NCI-H510A (cell line): ENCODE data around the gene P3H2.

Experiments
- DNase-seq: peaks from one replicate; lab custom pipeline; 2025; lab: John Stamatoyannopoulos, UW

The P3H2 gene

DNA sequence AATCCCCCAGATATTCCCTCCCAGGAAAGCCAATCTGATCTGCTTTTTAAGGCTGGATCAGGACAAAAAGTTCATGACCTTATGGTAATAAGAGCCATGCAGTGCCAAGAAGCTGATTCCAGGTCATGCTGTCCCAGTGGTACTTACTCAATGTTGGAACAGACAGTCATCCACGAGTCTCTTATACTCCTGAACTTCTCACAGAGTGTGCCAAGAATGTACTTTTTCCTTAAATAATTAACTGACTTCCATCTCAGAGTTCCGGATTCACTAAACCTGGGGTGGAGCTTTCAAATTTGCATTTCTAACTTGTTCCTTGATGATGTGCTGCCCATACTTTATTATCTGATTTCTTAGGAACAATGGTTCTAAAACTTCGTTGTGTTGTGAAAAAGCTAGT is 3.4 kb upstream of the P3H2 start:
- no peak for DNase-seq

DNA sequence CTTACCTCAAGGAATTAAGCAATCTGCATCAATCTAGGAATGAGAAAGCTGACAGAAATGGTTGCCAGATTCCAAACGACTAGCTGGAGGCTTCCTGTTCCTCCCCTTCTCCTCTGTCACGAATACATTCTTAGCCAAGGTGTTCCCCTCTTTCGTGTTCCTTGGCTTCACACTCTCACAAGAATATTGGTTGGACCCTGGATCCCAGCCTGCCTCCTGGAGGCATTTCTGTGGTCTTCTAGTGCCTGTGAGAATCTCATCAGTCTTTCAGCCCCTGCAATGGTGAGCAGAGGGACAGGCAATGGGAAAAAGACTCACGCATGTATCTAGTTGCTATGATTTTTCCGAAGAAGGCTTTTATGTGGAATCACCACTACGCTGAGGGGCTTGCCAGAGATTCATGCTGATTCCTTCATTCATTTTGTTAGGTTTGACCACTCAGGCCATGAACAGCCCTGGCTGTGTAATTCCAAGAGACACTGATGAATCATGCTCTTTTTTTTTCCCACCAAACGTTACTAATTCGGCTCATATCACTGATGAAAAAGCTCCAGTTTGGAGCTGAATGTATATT is 1.6 kb upstream of the P3H2 start:
- DNase-seq, result no peak

DNA sequence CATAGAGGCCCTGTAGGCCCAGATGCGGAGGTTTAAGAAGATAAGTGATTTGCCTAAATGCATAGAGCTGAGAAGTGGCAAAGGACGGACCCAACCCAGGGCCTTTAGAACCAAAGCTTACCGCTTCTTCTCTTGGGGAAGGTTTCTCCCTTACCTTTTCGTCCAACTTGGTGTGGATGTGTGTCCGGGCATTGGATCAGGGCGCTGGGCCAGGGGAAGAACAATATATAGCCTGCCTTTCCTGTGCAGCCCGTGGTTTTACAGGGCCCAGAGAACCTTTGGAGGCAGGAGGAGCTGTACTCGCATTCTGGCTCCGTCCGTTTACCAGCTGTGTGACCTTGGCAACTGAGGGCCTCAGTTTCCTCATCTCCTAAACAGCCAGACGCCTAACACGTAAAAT is 686 bp upstream of the P3H2 start:
- DNase-seq, result no peak

DNA sequence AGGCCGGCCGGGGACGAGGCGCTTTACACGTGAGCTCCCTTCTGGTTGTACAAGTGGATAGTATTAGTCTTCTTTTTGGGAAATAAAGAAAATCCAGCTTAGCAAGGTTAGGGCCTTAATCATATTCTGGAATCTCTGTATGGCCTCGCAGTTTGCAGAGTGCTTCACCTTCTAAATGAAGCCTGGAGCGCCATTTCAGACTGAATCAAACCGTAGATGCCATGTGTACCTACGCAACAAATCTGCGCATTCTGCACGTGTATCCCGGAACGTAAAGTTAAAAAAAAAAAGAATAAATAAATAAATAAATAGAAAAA is 322 bp upstream of the P3H2 start:
- no peak for DNase-seq

DNA sequence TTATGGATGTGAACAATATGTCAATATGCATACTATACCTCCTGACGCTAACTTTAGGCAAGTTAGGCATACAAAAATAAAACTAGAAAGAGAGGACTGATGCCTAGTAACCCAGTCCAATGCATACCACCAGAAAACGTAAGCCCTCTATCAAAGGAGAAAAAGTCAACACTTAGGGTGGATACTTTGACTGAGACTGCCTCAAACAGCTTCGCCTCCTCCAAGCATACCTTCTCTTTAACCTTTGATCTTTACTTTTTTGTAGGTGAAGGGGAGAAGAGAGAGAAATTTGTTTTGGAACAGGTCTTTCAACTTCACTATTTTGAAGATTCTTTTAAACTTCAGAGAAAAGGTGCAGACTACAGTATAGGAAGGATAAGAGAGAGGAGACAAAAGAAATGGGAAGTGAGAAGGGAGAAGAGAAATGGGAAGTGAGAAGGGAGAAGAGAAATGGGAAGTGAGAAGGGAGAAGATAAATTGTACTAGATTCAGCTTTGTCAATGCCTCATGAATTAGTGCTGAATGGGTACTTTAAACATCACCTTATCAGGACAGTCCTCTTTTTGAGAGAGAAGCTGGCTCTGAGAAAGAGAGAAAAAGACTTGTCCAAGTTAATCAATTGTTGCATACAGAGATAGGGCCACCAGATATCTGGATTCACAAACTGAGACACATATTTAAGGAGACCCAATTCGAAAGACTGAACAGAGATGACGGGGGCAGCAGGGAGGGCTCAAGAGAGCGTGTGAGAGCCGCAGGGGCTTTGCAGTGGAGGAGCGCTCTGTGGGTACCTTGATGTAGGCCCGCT is 1.0 kb downstream of the P3H2 start:
- no peak for DNase-seq

DNA sequence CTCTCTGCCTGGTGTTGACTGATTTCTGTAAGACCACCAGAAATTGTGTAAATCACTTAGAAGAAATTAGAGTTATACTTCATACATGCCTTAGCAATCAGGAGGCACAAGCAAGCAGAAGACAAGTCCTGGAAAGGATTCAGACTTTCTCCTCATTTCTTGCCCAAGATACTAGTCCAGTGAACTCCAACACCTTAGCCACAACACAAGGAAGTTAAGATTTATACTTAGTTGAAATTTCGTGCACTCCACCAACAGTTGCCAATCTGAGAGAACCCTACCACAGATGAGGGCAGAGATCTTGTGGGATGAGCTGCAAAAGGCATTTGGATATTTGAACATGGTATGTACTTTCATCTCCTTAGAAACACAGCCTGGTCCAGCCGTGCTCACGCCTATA is 2.3 kb downstream of the P3H2 start:
- DNase-seq, result no peak

DNA sequence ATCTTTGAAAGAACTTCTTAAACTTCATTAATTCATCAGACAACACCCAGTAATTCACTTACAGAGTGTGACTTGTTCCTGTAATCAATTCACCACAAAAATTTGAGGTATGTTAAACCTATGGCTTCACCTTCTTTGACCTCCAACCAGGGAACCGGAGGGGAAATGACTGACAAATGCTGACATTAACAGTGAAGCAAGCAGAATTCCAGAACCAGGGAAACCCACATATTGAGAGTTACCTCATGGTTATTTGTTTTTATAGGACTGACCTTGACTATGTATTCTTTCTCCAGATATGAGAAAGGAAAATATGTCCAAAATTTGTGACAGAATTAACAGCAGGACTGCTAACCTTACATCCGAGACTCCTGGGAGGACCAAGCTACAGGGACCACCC is 2.7 kb downstream of the P3H2 start:
- DNase-seq, result no peak

DNA sequence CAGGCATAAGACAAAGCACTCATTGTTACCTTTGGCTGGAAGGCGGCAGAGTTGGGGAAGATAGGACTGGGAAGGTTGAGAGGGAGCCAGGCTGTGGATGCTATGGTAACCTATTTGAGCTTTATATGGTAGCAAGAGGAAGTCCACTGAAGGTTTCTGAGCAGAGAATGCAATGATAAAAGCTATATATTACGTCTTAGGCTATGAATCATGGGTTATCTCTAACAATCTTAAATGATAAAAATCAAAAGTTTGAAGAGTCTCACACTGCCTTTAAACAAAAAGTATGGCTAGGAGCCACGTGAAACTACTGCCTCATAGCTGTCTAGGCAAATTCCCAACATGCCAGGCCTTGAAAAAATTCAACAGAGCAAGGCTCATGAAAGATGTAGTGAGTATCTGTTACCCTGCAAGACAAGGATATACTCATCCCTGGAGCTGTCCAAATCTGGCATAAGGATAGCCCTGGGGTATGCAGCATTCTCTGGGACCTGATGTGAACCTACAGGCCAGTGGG is 4.1 kb downstream of the P3H2 start:
- no peak for DNase-seq

DNA sequence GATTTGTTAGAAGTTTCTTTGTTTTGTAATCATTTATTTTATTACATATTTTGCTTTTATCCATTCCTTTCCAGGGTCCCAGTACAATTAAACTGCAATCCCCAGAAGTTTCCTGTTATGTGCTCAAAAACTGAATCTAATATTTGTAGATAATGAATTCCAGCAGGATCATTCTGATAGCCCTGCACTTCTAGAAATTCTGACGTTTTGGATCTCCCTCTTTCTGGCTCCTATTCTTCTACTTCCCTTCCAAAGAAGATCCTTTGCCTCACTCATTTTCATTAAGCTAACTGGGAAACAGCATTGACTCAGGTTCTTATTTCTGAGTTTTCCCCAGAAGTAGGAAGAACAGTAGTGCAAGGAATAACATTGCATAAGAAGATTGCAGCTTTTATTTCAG is 9.9 kb downstream of the P3H2 start:
- DNase-seq, result no peak

DNA sequence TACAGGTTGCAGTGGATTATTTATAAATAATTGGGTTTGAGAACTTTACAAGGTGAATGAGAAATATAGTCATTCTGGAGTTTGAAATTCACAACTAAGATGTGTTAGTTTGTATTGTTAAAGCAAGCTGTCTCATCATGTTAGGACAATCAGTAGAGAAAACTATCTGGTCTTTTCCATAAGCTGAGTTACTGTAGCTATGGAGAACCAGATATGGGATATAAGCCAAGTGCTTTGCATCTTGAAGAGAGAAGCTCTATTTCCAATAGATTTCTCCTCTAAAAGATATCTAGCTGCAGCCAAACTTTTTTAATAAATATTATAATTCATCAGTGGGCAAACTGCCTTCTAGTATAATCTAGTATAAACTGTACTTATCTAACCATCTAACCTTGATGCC is 11.3 kb downstream of the P3H2 start:
- DNase-seq, result no peak

DNA sequence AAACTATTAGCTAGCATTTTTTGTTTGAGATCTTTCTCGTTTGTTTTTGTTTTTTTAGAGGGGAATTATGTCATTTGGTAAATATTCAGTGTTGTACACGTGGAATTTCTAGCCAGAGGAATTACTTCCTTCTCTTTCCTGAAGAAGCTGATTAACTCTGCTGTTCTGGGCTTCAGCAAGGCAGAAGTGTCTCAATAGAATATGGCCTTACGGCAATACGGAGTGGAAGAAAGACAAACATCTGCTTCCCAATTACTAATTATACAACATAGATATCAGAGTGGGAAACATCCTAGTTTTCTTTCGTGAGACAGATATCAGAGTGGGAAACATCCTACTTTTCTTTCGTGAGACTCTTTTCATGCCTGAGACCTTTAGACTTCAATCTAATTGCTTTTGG is 11.9 kb downstream of the P3H2 start:
- no peak for DNase-seq

DNA sequence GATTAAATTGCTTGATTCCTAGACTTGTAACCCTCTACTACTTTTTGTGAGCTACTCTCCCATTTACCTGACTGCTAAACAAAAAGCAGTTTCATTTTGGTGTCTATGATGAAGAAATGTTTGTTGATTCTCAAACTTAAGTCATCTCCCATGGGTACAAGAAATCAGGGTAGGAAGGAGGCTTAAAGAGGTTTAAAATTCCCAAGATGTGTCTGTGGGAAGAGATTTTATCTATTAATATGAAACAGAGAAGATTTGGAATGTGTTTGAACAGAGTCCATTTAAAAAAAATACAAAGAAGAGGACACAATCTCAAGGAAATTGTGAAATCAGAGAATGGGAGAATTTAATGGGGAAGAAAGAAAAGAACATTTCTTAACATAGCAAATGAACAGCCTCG is 14.8 kb downstream of the P3H2 start:
- DNase-seq, result no peak

DNA sequence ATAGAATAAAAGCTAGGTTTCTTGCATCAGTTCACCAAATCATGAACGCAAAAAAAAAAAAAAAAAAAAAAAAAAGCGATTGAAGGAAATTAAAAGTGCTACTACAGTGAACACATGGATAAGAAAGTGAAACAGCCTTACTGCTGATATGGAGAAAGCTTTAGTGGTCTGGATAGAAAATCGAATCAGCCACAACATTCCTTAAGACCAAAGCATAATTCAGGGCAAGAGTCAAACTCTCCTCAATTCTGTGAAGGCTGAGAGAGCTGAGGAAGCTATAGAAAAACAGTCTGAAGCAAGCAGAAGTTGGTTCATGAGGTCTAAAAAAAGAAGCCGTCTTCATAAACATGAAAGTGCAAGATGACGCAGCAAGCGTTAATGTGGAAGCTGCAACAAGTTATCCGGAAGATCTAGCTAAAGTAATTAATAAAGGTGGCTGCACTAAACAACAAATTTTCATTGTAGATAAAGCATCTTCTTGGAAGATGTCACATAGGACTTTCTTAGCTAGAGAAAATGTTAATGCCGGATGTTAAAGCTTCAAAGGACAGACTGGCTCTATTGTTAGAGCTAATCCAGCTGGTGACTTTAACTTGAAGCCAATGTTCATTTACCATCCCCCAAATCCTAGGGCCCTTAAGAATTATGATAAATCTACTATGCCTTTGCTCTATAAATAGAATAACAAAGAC is 19.2 kb downstream of the P3H2 start:
- DNase-seq, result no peak

DNA sequence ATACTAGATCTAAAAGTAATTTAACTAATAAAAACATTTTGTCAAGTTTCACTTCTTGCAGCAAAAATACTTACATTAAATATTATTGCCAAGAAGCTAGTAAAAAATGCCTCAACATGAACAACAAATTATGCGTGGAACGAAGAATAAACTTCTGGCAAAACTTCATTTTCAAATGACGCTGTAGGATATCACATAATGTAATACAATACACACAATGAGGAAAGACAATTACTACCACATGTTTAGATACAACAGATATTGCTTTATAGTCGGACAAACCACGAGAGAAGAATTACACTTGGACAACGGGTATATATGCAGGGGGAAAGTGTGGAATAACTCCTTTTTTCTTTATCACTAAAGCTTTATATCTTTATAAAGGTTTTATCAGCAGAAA is 21.6 kb downstream of the P3H2 start:
- no peak for DNase-seq

DNA sequence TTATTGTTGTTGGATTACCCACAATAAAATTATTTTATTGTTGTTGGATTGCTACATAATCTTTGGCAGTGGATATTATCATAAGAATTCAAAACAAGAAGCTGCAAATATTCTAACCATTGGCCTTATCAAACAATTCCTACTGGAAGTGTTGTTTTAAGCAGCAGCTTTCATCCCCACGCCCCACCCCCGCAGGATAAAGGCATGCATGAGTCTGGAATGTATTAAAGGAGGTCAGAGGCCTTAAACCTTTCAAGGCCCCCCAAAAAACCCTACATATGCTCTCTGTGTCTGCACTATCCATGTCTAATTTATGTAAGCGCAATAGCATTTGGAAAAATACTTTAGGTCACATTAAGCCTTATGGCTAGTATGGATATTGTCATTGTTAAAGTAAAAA is 23.1 kb downstream of the P3H2 start:
- no peak for DNase-seq

DNA sequence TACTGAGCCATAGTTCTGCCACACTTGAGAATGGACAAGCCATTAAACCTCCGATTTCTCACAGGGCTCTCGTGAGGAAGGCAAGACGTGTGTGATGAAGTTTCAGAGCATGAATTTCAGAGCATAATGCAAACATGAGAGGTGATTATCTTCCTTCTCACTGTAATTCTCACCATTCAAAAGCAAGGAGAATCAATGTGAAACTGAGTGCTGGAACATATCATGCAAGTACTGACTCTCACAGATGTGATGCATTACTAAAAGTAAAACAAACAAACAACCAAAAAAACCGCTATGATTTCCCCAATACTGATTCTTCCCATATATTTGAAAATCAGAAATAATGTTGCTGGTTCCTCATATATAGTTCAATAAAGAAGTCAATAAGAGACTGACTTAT is 23.7 kb downstream of the P3H2 start:
- DNase-seq, result no peak

DNA sequence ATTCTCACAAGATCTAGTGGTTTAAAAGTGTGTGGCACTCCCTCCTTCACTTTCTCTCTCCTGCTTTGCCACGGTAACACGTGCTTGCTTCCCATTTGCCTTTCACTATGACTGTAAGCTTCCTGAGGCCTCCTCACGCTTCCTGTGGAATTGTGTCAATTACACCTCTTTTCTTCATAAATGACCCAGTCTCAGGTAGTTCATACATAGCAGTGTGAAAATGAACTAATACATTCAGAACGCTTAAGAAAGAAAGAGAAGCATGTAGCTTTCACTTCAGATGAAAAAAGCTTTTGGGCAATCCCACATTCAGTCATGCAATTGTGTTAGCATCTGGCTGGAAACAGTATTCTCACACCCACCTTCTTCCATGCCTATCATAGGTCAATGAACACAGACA is 24.4 kb downstream of the P3H2 start:
- DNase-seq, result no peak

DNA sequence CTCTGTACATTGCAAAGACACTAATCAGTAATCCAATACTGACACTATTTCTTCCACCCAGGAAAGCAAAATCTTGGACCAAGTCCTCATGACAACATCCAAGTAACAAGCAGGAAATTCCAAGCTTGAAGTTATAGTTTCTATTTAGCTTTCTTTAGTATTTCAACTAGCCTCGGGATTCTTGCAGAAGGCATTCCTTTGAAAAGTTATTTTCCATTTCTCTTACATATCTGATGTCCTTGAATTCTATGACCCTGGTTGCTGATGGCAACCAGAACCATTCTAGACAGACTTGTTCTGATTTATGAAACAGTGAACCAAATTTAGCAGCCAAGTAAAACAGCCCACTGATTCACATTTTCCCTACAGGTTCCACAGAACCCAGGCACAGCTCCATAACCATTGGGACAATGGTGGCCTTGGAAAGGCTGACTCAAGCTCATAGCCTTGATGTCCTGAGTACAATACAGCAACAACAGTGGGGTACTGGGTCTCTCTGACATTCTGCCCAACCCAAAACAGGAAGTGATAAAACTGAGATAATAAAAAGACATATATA is 26.5 kb downstream of the P3H2 start:
- DNase-seq, result no peak

DNA sequence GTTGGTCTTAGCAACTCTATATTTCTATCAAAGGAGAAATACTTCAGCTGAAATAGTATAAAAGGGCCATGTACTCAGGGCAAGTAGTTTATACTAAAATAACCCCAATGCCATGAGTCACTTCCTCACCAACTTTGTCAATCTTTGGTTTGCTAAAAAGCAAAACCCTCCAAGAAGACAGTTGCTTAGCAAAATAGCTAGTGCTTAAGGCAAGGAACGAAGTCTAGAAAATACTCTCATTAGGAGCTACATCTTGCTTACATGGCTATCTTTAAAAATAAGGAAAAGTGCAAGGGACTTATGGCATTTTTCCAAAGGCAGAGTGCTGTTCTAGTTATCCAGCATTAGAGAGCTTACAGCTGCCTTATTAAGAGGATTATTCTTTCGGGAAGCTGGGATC is 28.4 kb downstream of the P3H2 start:
- no peak for DNase-seq

DNA sequence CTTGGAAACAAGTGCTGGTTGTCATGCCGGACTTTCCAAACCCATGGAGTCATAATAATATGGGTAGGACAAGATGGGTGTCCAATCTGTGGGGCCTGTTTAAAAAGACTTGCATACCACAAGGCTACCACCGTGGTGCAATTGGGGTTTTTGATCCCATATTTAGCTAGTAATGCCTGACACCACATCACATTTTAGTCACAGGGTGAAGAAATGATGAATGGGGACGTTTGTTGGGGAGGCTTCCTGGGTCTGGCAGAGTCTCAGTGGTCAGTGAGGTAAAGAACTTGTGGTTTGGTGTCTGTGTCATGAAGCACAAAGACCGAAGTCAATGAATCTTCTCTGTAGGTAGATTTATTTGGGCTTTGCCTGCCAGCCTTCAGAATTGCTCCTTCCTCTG is 31.0 kb downstream of the P3H2 start:
- no peak for DNase-seq

DNA sequence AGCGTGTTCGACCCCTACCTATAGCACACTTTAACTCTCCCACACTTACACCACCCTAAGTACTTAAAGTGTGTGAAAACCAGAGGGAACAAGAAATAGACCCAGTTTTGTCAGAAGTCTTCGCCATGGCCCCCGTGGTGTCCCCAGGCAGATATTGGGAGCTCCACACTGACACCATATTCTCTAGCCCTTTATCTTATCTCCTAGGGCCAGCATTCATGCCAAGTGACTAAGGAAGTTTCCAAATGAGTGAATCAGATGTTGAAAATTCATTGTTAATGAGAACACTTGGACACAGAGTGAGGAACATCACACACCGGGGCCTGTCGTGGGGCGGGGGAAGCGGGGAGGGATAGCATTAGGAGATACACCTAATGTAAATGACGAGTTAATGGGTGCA is 31.8 kb downstream of the P3H2 start:
- no peak for DNase-seq

DNA sequence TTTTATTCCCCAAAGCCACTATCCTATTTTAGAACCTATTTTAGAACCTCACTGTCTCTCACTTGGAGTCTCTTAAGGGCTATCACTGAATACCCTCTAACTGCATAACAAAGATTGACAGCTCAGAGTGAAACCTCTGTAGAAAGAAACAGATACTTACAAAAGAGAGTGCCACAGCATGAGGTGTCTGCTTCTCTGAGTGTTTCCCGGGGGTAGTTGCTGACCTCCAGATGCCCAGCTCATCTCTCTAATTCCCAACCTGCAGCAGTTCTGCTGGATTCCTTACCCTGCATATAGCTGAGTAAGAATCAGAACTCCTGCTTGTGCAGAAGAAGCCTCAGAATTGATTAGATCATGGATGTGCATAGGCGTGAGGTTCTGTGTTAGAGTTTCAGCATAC is 34.5 kb downstream of the P3H2 start:
- DNase-seq, result no peak

DNA sequence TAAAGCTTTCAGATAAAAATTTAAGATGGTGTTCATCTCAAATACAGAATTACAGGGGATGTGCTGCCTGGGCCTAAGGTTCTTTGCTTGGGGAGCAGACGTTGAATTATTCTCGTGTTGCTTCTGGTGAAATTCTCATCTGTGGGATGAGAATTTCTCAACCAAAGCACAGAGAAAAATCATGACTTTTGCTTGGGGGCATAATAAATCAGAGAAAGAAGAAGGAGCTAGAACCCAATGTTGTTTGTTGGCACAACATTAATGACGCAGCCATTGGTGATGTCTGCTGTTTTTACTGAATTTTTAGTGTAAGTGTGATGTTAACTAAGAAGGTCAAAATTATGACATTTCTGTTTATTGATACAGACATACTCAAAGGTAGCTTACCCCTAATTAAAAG is 35.7 kb downstream of the P3H2 start:
- DNase-seq, result no peak
